Type B pancreatic cell (in vitro differentiated cells): ENCODE measurements around the gene SAFB2. TPM values are rescaled to one million over a fixed set of nuclear protein-coding genes. Genes with fewer than 3 reads are reported as not detected.

ENCODE experiments used
- DNase-seq: peaks from one replicate; pipeline ENCODE4 v3.0.0; 2021; ENCODE audit warnings: mixed read lengths; ENCODE audit not compliant: unreplicated experiment; ENCODE audit errors: extremely low spot score
- H3K27ac Mint-ChIP-seq: 2 replicates; pipeline ENCODE4 v1.8.0; 2021; ENCODE audit warnings: mild to moderate bottlenecking, mixed read lengths
- H3K27me3 Mint-ChIP-seq: 2 replicates; pipeline ENCODE4 v1.8.0; 2021; ENCODE audit warnings: mixed read lengths
- H3K36me3 Mint-ChIP-seq: 2 replicates; pipeline ENCODE4 v1.8.0; 2021; ENCODE audit warnings: mixed read lengths
- H3K4me1 Mint-ChIP-seq: one replicate; pipeline ENCODE4 v1.8.0; 2021; ENCODE audit warnings: mixed read lengths; ENCODE audit not compliant: unreplicated experiment
- H3K4me3 Mint-ChIP-seq: 2 replicates; pipeline ENCODE4 v1.8.0; 2021; ENCODE audit warnings: mild to moderate bottlenecking, mixed read lengths
- H3K9me3 Mint-ChIP-seq: 2 replicates; pipeline ENCODE4 v1.8.0; 2021; ENCODE audit warnings: mixed read lengths
- CTCF ChIP-seq: fragments of 200-600 bp; sonication (generic); conservative IDR thresholded peaks from 2 replicates; pipeline ENCODE4 v1.5.0; 2021; ENCODE audit warnings: antibody characterized with exemption, mild to moderate bottlenecking
- total RNA-seq: library from RNA; stranded (reverse); gene quantifications from 2 replicates; pipeline ENCODE4 v1.2.1, GENCODE V29; 2021; ENCODE audit warnings: low replicate concordance

Gene SAFB2
- total RNA-seq, 1 donor from 2014 or later, result 93.4 TPM

- no peak for TF ChIP-seq CTCF
- no peaks in the 10 kb centered on the region for H3K27me3 Mint-ChIP-seq
- no peaks in the 10 kb centered on the region for H3K9me3 Mint-ChIP-seq
- peaks cover 36% of the 10 kb centered on the region for H3K36me3 Mint-ChIP-seq
- no peak for DNase-seq
- no peaks in the 10 kb centered on the region for H3K4me1 Mint-ChIP-seq
- H3K27ac Mint-ChIP-seq, result no peak overlapping the region
- no peak overlapping the region for H3K4me3 Mint-ChIP-seq
Measured at GRCh38 chr19:5607318-5608275, 15.0 kb downstream of the SAFB2 start.

- H3K4me1 Mint-ChIP-seq, result no peaks in the 10 kb centered on the region
- H3K9me3 Mint-ChIP-seq, result no peaks in the 10 kb centered on the region
- no peak for DNase-seq
- no peak overlapping the region for H3K27ac Mint-ChIP-seq
- H3K4me3 Mint-ChIP-seq, result no peak overlapping the region
- H3K36me3 Mint-ChIP-seq, result peaks cover 41% of the 10 kb centered on the region
- no peak for TF ChIP-seq CTCF
- H3K27me3 Mint-ChIP-seq, result no peaks in the 10 kb centered on the region
Measured at GRCh38 chr19:5605362-5605761, 17.2 kb downstream of the SAFB2 start.

GRCh38 chr19:5603626-5604025 lies 18.9 kb downstream of the SAFB2 start:
- TF ChIP-seq CTCF, result no peak
- H3K4me3 Mint-ChIP-seq, result no peak overlapping the region
- no peak for DNase-seq
- no peaks in the 10 kb centered on the region for H3K4me1 Mint-ChIP-seq
- H3K9me3 Mint-ChIP-seq, result no peaks in the 10 kb centered on the region
- H3K27ac Mint-ChIP-seq, result no peak overlapping the region
- H3K36me3 Mint-ChIP-seq, result peaks cover 47% of the 10 kb centered on the region
- H3K27me3 Mint-ChIP-seq, result no peaks in the 10 kb centered on the region

GRCh38 chr19:5600797-5601196 lies 21.8 kb downstream of the SAFB2 start:
- Mint-ChIP-seq H3K36me3 (peaks cover 40% of the 10 kb centered on the region), H3K27ac (no peak overlapping the region), H3K4me1 (no peaks in the 10 kb centered on the region), H3K9me3 (no peaks in the 10 kb centered on the region), H3K27me3 (no peaks in the 10 kb centered on the region), H3K4me3 (no peak overlapping the region)
- TF ChIP-seq CTCF, result no peak
- no peak for DNase-seq

DNA sequence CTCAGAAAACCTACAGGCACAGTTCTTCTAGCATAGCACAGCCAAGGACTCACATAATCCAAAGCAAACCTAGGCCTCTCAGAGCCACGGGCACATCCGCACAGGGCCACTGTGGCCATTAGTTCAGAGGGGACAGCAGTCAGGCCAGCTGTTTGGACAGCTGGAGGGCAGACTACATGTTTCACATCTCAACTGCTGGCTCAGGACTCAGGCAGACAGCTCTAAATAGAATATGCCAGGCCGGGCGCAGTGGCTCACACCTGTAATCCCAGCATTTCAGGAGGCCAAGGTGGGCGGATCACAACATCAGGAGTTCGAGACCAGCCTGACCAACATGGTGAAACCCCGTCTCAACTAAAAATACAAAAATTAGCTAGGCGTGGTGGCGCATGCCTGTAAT lies 26.8 kb downstream of the SAFB2 start:
- no peak for DNase-seq
- Mint-ChIP-seq H3K4me3 (no peak overlapping the region), H3K4me1 (peaks cover 9% of the 10 kb centered on the region), H3K36me3 (peaks cover 43% of the 10 kb centered on the region), H3K9me3 (no peaks in the 10 kb centered on the region), H3K27ac (no peak overlapping the region), H3K27me3 (no peaks in the 10 kb centered on the region)
- TF ChIP-seq CTCF, result no peak
